IPS DF 4.7 (cell line): ENCODE measurements around the gene CWC27.
"Not testable (repeated sequence)": the region's sequence is repeated elsewhere in the genome, so short reads cannot be mapped to it uniquely, and the experiment has no call there.

Source experiments
- DNase-seq: peaks from one replicate; pipeline ENCODE4 v3.0.0-alpha.2; 2013; ENCODE audit warnings: low spot score; ENCODE audit errors: extremely low read depth

CWC27 gene

DNA sequence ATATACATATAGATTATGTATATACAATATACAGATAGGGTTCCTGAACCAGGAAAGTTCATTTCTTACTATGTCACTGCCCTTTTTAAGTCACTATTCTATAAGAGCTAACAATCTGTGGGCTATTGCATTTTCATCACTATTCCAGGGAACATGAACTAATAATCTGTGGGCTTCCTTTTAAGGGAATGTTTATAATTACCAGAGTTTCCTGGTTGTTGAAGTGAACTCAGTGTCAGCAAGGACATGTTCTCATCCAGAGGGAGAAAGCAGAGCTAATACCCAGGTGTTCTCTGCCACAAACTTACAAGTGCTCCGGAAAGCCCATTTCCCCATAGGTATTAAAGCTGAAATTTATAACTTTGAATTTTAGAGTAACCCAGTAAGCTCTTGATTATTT is 69.6 kb downstream of the CWC27 start:
- no peak for DNase-seq

DNA sequence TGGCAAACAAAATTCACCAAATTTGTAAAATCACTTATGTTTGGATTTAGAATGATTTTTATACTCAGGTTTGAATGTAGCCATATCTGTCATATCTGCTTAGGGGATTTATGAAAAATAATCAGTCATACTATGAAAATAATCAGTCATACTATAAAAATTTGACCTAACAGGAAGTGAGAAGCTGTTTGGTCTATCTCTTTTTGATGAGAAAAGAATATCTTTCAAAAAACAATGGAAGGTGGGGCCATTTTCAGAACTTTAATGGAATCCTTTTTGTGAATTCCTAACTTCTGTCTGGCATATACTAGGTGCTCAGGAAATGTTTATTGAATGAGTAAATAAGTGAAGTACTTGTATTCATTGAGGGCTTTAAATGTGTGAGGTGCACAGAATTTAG is 70.1 kb downstream of the CWC27 start:
- DNase-seq = no peak

DNA sequence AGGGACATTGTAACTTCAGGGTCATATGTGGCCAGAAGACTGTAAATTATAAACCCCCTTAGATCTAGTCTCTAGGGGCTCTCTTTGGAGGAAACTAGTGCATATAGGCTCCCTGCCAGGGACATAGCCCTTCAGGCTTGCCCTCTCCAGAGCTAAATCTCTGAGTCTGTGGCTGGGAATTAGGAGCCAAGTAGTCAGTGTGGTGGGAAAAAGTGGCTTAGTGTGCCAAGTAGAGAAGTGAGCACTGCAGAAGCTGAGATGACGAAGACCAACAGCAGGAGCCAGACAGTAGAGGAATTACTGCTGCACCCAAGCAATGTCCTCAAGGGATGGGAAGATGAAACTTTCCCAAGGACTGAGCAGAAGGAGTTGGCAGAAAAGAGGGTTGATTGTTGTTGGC is 71.2 kb downstream of the CWC27 start:
- DNase-seq = no peak

DNA sequence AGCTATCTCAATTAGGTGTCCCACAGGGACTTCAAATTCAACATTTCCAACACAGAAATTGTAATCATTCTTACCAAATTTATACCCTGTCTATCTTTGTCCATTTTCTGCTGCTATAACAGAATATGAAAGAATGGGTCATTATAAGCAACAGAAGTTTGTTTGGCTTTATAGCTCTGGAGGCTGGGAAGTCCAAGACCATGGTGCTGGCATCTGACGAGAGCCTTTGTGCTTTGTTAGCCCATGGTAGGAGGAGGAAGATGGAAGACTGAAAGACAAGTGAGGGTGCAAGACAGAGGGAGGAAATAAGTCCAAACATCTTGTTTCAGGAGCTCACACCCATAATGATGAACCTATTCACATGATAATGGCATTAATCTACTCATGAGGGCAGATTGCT is 72.2 kb downstream of the CWC27 start:
- DNase-seq = no peak

DNA sequence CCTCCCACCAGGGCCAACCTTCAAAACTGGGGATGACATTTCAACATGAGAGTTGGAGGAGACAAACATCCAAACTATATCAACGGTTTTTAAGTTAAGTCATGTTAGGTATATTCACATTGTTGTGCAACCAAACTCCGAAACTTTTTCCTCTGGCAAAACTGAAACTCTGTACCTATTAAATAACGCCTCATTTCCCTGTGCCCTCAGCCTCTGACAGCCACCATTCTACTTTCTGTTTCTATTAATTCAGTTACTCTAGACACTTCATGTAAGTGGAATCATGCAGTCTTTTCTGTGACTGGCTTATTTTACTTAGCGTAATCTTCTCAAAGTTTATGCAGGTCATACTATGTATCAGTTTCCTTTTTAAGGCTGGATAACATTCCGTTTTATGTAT is 85.0 kb downstream of the CWC27 start:
- DNase-seq = no peak

DNA sequence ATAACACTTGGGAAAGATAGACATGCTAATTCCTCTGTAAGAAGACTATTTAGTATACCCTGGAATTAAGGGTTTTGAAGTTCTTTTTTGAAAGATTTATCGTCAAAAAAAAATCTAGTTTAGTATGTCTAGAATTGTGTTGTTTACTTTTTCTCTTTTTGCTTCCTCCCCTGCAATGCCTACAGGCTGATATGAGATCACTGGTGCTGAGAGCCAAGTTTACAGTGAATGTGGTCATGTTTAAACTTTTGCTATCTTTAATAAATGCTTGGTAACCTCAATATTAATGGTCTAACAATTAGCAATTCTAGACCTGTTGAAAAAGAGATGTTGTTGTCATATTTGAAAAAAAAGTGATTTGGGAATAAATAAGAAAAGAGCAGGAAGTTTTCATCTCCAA is 86.1 kb downstream of the CWC27 start:
- no peak for DNase-seq

DNA sequence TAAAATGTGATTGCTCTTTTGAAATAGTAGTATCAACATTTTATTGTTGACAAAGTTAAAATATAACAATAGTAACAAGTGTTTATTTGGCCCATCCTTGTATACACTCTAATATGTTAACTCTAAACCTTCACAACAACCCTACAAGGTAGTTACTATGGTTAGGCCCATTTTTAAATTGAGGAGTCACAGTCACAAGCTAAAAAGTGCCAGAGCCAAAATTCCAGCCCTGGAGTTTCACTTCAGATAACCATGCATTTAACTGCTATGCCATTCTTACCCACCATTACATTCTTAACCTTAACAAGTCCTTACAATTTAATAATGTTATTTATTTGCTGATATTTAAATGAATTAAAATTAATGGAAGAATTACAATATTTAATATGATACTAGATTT is 91.2 kb downstream of the CWC27 start:
- no peak for DNase-seq

DNA sequence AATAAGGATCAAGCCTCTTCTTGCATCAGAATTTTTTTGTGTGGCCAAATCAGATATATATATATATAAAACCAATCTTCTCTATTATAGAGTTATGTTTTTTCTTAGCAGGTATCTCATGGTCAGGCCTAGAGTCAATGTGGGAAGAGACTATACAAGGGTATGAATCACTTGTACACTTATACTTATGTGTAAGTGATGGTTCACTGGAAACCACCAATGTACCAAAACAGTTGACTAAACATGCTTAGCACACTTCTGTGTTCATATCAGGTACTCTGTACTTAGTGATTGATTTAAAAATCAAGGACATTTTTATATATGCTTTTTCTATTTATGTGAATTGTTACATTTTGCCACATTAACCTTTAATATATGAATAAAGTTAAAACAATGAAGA is 92.6 kb downstream of the CWC27 start:
- DNase-seq = no peak

DNA sequence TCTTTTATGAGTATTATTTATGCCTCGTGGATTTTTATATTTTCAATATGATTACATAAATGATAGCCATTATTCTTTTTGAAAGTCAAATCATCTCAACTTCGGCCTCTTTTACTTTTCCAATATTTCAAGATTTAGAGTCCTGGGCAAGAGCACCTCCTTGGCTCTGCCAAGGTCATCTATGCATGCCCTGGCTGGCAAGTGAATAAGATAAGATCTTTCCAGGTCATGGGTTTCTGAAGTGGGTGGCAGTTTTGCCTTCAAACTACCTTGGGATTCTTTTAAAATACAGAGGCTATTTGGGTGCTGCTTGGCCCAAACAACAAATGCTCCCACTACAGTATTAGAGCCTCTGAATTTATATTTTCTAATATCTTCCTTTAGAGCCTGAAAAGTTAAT is 95.4 kb downstream of the CWC27 start:
- no peak for DNase-seq

DNA sequence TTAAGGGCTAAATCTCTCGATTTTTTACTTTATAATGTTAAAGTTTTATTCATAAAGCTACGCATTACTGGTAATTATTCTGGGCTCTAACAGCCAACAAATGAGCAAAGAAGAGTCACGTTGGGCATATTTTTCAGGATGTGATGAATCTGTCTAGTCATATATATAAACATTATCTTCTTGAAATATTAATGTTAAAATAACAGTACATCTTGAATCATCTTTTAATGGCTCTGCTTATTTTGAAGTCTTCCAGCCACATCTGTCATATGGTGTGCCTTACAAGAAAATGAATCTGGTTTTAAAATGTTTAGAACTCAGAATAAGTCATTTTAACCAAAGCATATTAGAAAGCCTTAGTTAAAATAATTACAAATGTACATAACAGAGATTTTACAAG is 96.9 kb downstream of the CWC27 start:
- no peak for DNase-seq

DNA sequence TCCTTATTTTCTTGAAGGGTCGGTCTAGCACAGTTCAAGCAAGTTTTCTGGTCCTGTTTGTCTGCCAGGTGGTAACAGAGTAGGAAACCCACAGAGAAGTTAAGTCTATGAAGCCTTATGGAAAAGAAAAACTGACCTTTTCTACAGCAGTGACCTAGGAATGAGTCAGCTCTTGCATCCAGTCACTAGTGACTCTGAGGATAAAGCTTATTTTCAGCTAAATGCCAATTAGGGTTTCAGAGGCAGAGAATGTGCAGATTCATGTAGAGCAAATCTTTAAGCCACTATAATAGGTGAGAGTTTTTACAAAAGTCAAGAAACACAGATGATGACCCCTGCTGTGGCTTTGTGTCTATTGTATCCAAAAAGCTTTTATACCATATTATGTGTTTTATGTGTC is 100.7 kb downstream of the CWC27 start:
- no peak for DNase-seq

DNA sequence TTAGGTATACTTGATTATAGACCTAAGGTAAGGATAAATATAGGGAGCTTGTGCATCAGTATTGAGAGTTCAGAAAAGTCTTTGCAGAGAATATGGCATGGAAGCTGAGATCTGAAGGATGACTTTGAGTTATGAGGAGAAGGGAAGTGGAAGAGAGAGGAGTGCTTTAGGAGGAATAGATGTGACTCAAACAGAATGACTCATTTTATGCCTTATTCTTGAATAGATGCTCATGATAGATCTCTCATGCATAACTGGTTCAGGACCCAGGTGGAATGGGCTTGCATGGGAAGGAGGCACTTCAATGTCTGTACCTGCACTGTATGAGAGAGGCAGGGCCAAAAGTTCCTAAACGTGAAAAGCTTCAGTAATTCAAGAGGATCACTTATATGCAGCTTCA is 103.3 kb downstream of the CWC27 start:
- DNase-seq = no peak

DNA sequence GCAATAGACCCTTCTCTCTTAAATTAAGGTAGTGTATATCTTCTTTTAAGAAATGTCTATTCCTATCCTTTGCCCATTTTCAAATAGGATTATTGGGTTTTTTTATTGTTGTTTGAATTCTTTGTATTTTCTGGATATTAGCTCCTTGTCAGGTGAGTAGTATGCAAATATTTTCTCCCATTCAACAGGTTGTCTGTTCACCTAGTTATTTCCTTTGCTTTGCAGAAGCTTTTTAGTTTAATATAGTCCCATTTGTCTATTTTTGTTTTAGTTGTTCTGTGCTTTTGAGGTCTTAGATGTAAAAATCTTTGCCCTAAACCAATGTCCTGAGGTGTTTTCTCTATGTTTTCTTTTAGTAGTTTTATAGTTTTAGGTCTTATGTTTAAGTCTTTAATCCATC is 104.7 kb downstream of the CWC27 start:
- DNase-seq = no peak

DNA sequence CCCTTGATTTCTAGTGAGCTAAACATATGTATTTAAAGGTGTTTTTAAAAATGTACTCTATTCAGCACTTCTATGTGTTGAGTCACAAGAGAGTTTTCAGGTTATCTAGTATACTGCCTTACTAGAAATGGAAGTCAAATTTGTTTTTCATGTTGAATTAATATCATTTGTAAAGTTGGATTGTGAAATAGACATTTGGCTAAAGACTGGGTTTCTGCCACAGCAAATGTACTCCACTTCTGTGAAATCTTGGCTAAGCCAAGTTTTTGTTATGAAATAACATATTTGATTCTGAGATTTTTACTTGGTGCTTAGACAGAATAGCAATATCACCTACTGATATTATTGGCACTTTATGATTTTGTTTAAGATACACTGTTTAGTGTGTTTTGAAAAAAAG is 106.0 kb downstream of the CWC27 start:
- no peak for DNase-seq

DNA sequence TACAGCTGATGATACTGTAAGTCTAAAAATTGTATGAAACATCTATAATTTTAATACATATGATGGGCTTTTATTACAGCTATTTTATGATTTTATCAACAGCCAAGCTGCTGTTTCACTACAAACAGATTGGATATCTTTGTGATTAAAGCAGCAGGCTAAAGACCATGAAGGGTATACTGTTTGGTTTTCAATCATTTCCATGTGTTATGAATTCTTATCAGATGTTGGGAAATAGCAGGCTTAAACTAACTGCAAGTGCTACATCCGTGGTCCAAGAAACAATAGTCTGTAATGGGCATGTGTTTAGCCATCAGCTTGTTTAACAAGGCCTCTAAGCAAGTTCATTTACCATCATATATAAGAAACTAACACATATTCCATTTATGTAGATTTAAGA is 107.5 kb downstream of the CWC27 start:
- no peak for DNase-seq

DNA sequence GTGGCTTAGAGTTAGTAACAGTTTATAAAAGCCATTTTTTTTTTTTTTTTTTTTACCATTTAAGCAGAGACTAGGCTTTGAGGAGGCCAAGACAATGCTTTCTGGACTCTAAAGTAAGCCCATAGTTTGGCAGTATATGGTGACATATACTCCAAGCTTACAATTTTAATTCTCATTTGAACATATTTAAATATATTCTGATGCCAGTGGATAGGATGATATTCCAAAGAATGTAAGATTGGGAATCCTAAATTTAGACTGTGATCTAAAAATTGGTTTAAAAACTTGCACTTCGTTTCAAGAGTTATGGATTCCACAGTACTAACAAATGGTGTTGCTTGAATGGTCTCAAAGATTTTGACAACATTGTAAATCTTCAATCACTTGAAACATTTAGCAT is 112.1 kb downstream of the CWC27 start:
- no peak for DNase-seq

DNA sequence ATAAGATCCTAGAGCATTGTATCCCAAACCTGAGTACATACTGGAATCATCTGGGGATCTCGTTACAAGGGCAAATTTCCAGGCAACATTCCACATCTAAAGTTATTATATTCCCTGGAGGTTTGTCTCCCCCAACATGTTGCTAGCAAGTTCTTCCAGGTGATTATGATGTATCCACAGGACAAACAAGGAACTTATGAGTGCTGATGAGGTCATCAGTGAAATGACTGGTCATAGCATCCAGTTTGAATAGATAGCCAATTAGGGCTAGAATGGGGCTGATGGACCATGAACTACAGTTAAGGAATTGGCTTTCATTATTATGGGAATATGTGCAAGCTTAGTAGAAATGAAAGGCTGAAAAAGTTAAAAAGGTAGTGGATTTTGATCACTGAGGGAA is 115.2 kb downstream of the CWC27 start:
- DNase-seq = no peak

DNA sequence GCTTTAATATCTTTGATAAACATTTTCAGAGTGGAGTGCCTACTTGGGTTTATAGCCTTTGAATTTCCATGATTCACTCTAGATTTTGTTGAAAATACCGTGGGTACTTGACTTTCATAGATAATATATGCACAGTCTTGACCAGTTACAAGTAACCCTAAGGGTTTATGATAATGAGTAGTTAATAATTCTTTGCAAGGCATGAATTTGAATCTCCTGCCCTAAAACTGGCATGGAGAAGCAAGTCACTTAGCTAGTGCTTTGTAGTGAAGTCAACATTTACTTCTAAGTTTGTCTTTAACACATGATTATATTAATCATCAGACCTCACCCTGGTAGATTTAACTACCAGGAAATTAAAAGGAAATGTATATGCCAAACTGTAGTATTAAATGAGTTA is 115.8 kb downstream of the CWC27 start:
- no peak for DNase-seq

DNA sequence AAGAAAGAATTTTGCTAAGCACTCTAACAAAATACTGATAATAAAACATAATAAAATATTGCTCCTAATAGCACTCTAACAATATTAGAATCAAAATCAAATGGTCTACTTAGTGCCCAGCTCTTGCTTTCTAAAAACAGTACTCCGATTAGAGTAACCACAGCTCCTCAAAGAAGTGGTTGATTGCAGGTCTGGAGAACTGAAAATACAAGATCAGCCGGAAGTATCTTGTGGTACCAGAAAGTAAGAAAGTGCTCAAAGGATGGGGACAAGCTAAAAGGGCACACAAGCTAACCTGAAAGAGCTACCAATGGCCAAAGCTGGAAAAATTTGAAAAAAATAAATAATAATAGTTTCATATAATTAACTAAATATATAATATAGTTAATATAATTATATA is 119.2 kb downstream of the CWC27 start:
- DNase-seq = no peak

DNA sequence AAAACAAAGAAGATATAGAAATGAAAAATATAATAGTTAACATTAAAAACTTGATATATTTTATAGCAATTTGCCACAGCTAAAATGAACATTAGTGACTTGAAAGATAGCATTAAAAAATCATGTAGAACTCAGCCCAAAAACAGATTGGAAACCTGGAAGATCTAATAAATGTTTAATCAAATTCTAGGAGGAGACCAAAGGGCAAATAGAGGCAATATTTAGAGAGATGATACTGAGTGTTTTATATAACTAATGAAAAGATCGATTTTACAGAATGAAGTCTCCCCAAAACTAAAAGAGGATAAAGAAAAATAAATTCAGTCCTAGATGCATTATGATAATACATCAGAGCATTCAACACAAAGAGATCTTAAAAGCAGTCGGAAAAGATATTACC is 127.0 kb downstream of the CWC27 start:
- DNase-seq = no peak

DNA sequence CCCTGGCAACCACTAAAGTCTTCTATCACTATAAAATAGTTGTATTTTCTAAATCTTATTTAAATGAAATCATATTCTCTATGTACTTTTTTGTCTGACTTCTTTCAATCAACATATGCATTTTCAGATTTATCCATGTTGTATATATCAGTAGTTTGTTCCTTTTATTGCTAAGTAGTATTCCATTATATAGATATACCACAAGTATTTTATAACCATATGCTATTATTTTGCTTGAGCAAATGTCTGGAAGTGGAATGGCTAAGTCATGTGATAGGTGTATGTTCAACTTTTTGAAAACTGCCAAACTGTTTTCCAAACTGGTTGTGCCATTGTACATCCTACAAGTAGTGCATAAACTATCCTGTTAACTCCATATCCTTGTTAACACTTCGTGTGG is 131.1 kb downstream of the CWC27 start:
- no peak for DNase-seq

DNA sequence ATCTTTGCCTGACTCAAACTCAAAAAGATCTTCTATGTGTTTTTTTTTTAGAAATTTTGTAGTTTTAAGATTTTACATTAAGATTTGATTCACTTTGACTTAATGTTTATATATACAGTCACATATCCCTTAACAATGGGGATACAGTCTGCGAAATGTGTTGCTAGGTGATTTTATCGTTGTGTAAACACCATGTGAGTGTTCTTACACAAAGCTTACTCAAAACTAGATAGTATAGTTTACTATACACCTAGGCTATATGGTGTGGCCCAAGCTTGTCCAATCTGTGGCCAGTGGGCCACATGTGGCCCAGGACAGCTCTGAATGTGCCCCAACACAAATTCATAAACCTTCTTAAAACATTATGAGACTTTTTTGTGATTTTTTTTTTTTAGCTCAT is 131.9 kb downstream of the CWC27 start:
- DNase-seq = no peak

DNA sequence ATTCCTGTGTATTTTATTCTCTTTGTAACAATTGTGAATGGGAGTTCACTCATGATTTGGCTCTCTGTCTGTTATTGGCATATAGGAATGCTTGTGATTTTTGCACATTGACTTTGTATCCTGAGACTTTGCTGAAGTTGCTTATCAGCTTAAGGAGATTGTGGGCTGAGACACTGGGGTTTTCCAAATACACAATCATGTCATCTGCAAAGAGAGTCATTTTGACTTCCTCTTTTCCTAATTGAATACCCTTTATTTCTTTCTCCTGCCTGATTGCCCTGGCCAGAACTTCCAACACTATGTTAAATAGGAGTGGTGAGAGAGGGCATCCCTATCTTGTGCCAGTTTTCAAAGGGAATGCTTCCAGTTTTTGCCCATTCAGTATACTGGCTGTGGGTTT is 138.7 kb downstream of the CWC27 start:
- DNase-seq = not testable (repeated sequence)

DNA sequence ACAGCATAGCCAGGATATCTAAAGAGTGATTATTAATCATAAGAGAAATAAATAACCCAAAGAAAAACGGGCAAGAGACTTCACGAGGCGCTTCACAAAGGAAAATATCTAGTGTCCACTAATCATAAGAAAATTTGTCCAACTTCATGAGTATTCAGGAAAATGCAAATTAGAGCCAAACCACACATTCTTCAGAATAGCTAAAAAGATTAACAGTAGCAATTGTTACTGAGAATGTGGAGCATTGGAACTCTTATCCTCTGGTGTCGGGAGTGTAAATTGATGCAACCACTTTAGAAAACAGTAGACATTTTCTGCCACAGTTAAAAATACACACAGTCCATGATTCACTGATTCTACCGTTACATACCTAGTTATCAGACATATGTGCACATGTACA is 145.7 kb downstream of the CWC27 start:
- no peak for DNase-seq

DNA sequence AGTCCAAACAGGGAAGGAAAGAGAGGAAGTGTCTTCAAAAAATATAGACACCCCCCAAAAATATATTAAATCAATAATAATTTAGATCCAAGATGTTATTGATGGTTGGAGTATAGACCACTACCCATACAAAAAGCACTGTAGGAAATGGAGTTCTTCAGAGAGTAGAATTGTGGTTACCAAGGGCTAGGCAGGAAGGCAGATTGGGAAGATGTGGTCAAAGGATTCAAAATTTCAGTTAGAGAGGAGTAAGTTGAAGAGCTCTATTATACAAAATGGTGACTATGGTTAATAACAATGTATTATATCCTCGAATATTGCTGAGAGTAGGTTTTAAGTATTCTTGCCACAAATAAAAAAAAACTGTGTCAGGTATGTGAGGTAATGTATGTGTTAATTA is 149.4 kb downstream of the CWC27 start:
- DNase-seq = no peak
